ENCODE data around the gene TMEM250.

GRCh38 chr9:136103651-136104487, 14.8 kb downstream of the TMEM250 start:
- TF ChIP-seq POLR2A (IDR thresholded peaks at IDR 0.05), result no peak
- TF ChIP-seq CTCF (IDR thresholded peaks at IDR 0.05), result no peak
- TF ChIP-seq POLR2AphosphoS5 (IDR thresholded peaks at IDR 0.05), result no peak

Data from gastroesophageal sphincter (tissue), 3 donors.